DMS53 treated with DMSO at 0.1 percent for 48 hours (cell line): ENCODE results near the gene GON4L.
"Not testable (repeated sequence)": the region's sequence is repeated elsewhere in the genome, so short reads cannot be mapped to it uniquely, and the experiment has no call there.

Source experiments
- DNase-seq: peaks from one replicate; lab custom pipeline; 2025; ENCODE audit not compliant: unreplicated experiment; lab: John Stamatoyannopoulos, UW

Gene GON4L

DNA sequence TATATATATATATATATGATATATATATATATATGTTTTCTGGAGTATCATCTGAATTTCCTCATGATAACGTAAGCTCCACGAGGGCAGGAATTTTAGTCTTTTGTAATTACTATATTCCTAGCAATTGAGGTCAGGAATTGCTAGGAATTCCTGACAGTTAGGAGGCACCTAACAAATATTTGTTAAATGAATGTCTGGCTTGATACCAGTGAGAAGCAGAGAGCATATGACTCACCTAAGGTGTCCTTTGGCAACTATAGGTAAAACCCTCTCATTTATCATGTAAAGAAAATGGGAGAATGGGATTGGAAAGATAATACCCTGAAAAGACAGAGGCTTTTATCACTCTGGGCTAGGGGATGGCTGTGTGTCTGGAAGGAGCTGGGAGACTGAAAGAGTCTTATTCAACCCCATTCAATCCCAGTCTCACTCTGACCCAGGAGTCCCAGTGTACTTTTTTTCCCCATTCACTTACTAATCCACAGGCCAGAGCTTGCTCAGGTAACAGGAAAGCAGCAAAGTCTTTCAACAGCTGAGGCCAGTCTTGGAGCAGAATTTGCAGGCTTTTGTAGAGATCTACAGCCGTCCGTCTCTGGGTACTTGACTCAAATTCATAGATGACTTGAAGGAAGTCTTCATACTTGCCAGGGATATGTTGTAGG, 96.9 kb downstream of the GON4L start:
- DNase-seq = no peak

GRCh38 chr1:155759017-155759416, 98.0 kb downstream of the GON4L start:
- DNase-seq = not testable (repeated sequence)

- DNase-seq = not testable (repeated sequence)
These were observed 108.9 kb downstream of the GON4L start for GRCh38 chr1:155748141-155748540.

GRCh38 chr1:155747586-155747985, 109.4 kb downstream of the GON4L start:
- DNase-seq = not testable (repeated sequence)

GRCh38 chr1:155745284-155746228, 111.5 kb downstream of the GON4L start:
- DNase-seq = peak; percentile 93

GRCh38 chr1:155744711-155745283, 112.2 kb downstream of the GON4L start:
- no peak for DNase-seq

DNA sequence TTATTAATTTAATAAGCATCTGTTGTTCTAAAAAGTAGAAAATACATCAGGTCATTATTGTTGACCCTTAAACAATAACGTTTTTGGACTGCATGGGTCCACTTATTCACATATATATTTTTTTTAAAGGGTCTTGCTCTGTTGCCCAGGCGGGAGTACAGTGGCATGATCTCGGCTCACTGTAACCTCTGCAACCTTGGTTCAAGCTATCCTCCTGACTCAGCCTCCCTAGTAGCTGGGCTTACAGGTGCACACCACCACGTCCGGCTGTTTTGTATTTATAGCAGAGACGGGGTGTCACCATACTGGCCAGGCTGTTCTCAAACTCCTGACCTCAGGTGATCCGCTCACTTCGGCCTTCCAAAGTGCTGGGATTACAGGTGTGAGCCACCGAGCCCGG, 115.1 kb downstream of the GON4L start:
- no peak for DNase-seq

- DNase-seq = no peak
These were observed 116.0 kb downstream of the GON4L start for GRCh38 chr1:155740995-155741394.

GRCh38 chr1:155729031-155729898, 127.7 kb downstream of the GON4L start:
- no peak for DNase-seq

- no peak for DNase-seq
These were observed 131.9 kb downstream of the GON4L start for GRCh38 chr1:155725142-155725541.

DNA sequence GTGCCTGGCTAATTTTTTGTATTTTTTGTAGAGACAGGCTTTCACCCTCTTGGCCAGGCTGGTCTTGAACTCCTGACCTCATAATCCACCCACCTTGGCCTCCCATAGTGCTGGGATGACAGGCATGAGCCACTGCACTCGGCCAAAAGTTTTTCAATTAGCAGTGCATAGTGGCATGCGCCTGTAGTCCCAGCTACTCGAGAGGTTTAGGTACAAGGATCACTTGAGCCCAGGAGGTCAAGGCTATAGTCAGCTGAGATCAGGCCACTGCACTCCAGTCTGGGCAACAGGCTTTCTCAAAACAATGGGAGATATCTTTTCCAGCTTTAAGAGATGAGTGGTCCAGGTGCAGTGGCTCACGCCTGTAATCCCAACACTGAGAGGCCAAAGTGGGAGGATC, 137.3 kb downstream of the GON4L start:
- no peak for DNase-seq

- DNase-seq = not testable (repeated sequence)
These were observed 138.4 kb downstream of the GON4L start for GRCh38 chr1:155718524-155719115.

DNA sequence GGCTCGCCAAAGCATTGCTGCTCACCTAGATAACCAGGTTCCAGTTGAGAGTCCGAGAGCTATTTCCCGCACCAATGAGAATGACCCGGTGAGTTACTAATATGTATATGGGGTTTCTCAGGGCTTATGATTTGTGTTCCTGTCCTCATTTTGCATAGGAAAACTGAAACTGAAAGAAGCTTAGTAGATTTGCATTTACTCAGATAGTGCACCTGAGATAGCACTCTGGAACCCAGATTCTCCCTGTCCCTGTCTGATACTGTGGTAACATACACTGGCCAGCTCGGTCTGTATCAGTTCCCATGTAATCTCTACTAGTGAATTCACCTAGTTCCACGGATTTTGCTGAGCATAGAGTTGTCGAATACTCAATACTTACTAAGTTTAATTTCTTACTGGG, 140.0 kb downstream of the GON4L start:
- no peak for DNase-seq

GRCh38 chr1:155715777-155716176, 141.2 kb downstream of the GON4L start:
- no peak for DNase-seq

- not testable (repeated sequence) for DNase-seq
These were observed 142.0 kb downstream of the GON4L start for GRCh38 chr1:155715056-155715455.

DNA sequence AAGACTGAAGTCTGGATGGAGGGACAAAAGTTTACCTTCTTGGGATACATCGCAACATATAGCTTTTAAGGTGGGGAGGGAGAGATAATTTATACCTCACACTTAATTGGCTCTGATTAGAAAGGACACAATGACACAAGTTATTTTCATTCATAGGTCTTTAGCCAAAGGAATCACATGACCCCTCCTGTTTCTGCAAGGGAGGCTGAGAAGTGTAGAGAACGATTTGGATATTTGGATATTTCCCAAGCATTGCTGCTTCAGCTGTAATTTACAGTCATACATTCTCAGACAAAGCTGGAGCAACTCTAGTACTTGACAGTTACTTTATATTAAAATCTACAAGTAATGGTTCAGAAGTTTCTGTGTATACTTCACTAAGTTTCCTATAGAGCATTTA, 143.9 kb downstream of the GON4L start:
- DNase-seq = no peak

DNA sequence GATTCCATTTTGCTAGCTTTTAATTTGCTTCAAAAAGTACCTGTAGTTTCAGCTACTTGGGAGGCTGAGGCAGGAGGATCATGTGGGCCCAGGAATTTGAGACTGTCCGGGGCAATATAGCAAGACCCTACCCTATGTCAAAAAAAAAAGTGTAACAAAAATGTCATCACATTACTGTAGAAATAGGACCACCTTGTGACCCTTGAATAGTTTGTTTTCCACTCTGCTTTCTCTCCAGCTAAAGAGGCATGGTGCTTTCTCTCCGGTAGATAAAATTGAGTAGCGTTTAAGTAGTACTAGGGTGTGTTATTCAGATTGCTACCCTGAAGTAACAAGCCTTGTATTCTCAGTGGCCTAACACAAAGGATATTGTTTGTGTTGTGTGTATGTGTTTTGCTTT, 144.4 kb downstream of the GON4L start:
- not testable (repeated sequence) for DNase-seq

DNA sequence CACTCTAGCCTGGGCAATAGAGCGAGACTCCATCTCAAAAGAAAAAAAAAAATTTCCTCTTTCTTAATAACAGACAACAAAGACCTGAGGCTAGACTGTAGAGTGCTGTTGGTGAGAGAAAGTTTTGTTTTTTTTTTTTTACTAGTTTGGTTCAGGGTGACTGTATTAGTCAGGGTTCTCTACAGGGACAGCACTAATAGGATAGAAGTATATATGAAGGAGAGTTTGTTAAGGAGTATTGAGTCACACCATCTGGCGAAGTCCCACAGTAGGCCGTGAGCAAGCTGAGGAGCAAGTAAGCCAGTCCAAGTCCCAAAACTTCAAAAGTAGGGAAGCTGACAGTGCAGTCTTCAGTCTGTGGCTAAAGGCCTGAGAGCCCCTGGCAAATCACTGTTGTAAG, 145.6 kb downstream of the GON4L start:
- DNase-seq = not testable (repeated sequence)

- no peak for DNase-seq
These were observed 147.6 kb downstream of the GON4L start for GRCh38 chr1:155709391-155709790.

DNA sequence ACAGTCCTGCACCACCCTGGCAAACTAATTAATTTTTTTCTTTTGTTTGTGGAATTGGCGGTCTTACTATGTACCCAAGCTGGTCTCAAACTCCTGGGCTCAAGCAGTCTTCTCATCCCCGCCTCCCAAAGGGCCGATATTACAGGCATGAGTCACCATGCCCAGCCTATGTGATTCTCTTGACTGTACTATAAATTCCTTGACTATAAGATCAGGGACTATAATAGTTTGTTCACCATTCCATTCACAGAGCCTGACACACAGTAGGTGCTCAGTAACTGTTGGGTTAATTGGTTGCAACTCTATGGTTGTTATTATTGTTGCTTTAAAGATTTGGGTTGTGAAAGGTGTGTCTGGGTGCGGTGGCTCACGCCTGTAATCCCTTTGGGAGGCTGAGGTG, 150.9 kb downstream of the GON4L start:
- no peak for DNase-seq
